Activated naive CD4-positive, alpha-beta T cell treated with anti-CD3 and anti-CD28 coated beads, Interleukin-2, amount 50 U/mL, for 72 hours (primary cell): ENCODE data around the gene DGCR6L. TPM values are rescaled to one million over a fixed set of nuclear protein-coding genes. Genes with fewer than 3 reads are reported as not detected.
A peak's percentile ranks its signal among the peaks of the same experiment; 100 is the strongest.
"Not testable (repeated sequence)": the region's sequence is repeated elsewhere in the genome, so short reads cannot be mapped to it uniquely, and the experiment has no call there.

Source experiments
- ATAC-seq, 2 donors: fragments of 150-1000 bp; cut with Tn5 transposase; 2 replicates each; pipeline ENCODE4 v1.10.0; 2021; ENCODE audit warnings: mild to moderate bottlenecking in 2 of 2, moderate library complexity in 2 of 2
- DNase-seq, 2 donors: peaks; one replicate each; pipeline ENCODE4 v3.0.0; 2021 to 2022; ENCODE audit warnings: low spot score in 2 of 2
- H3K27ac Mint-ChIP-seq, 2 donors: one replicate each; pipeline ENCODE4 v1.8.0; 2022; ENCODE audit warnings: mild to moderate bottlenecking in 2 of 2, mixed read lengths in 2 of 2
- H3K36me3 Mint-ChIP-seq, 2 donors: one replicate each; pipeline ENCODE4 v1.8.0; 2022; ENCODE audit warnings: mixed read lengths in 2 of 2
- H3K9me3 Mint-ChIP-seq, 2 donors: one replicate each; pipeline ENCODE4 v1.8.0; 2022; ENCODE audit warnings: mixed read lengths in 2 of 2
- total RNA-seq, 2 donors: library from RNA; stranded (reverse); gene quantifications; one replicate each; pipeline ENCODE4 v1.2.3, GENCODE V29; 2022

The DGCR6L gene
- total RNA-seq, 2 donors from 2014 or later, result 8.6 to 29.6 TPM

DNA sequence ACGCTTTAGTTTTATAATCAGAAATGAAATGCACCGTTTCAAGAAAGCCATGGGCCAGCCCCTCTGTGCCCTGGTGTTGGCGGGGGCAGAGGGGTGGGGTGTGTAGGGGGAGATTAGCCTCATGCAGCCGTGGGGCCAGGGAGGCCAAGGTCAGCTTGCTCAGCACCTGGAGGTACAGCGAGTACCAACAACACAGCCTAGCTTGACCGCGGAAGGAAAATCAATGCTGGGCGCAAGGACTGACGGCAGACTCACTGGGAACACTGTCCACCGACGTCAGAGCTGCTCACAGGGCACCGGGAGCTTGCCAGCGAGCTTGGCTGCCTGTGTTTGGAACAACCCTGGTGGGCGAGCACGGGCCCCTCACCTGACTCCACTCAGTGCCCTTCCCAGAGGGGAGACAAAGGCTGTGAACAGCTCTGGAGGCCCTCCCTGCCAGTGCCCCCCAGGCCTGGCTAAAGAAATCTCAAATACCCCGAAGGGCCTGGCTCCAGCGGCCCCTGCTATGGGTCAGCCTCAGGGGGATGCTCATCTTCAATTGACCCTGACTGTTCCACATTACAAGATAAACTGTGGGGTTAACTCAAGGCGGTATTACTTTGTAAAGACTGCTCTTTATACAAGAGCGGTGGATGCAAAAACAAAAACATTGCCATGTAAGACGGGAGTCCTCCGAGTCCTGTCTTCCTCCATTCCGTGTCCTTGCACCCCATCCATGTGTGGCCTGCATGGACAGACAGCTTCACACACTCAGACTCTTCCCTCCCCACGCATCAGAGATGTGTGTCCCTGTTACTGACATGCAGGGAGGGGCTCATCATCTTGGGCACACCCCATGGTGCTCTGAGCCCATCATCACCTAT is 30.4 kb downstream of the DGCR6L start:
- not testable (repeated sequence) for H3K36me3 Mint-ChIP-seq, H3K27ac Mint-ChIP-seq

DNA sequence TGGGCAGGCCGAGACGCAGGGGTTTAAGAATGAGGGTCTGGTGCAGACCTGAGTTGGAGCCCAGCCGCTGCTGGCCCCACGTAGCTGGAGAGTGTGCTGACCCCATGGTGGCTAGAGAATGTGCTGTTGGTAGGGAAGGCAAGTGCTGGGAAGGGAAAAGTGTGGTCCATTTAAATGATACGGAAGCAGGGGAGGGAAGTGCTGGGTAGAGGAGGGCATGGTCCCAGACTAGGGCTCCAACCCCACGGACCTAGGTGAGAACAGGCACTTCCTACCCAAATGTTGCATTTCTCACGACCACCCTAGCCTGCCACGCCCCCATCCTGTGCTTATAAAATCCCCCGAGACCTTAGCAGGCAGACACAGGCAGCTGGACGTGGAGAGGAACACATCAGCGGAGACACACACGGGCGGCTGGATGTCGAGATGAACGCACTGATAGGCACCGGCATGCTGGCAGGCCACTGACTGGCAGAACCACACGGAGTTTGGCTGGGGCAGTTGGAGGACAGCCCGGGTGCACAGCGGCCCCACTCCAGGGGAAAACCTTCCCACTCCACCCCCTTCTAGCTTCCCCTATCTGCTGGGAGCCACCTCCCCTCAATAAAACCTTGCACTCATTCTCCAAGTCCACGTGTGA is 33.0 kb downstream of the DGCR6L start:
- DNase-seq, H3K36me3 Mint-ChIP-seq, H3K27ac Mint-ChIP-seq, H3K9me3 Mint-ChIP-seq, ATAC-seq: not testable (repeated sequence)

More for the DNA sequence above, 30.4 kb downstream of the DGCR6L start:
- not testable (repeated sequence) for H3K9me3 Mint-ChIP-seq, DNase-seq, ATAC-seq

- not testable (repeated sequence) for H3K27ac Mint-ChIP-seq, DNase-seq, H3K36me3 Mint-ChIP-seq, H3K9me3 Mint-ChIP-seq
- peak; percentile 6 to 19 for ATAC-seq
Observed at GRCh38 chr22:20286312-20286660, 33.6 kb downstream of the DGCR6L start.

GRCh38 chr22:20285473-20286311 is 34.2 kb downstream of the DGCR6L start:
- not testable (repeated sequence) for H3K9me3 Mint-ChIP-seq, H3K27ac Mint-ChIP-seq, H3K36me3 Mint-ChIP-seq
- ATAC-seq (peak; percentile 86), DNase-seq (peak; percentile 41 to 70)

DNA sequence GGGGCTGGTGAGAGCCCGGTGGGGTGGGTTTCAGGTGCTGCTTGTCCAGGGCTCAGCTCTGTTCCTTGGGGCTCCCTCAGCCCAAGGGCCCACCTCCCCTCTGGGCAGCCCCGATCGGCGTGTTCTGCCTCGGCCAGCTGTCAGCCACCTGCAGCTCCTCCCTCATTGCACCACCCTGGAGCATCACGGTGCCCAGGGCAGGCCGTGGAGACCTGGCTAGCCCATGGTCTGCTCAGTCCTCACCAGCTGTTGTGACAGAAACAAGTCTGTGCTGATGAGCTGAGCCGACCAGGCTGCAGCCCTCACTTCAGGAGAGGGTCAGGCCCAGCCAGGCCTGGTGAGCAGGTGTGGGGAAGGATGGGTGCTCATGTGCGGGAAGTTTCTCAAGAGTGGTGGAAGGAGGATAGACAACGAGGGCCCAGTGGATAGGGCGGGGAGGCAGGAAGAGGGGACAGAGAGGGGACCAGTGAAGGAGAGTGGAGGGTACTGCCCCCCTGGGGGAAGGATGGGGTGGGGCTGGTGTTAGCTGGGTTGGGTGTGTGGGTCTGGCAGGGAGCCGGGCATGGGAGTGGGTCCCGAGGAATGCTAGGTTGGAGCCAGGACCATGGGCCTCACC is 35.3 kb downstream of the DGCR6L start:
- DNase-seq (no peak), ATAC-seq (no peak)
- H3K36me3 Mint-ChIP-seq, result no peaks in the 10 kb centered on the region
- no peaks in the 10 kb centered on the region for H3K9me3 Mint-ChIP-seq
- H3K27ac Mint-ChIP-seq, result peak overlapping the region in 1 of 2 donors; percentile 3

GRCh38 chr22:20283674-20284066 is 36.2 kb downstream of the DGCR6L start:
- no peak for ATAC-seq
- Mint-ChIP-seq H3K9me3 (no peaks in the 10 kb centered on the region), H3K36me3 (no peaks in the 10 kb centered on the region), H3K27ac (no peak overlapping the region)
- DNase-seq, result no peak

- Mint-ChIP-seq H3K36me3 (no peaks in the 10 kb centered on the region), H3K9me3 (no peaks in the 10 kb centered on the region), H3K27ac (no peak overlapping the region)
- ATAC-seq, result no peak
- no peak for DNase-seq
Observed at GRCh38 chr22:20282901-20283673, 36.8 kb downstream of the DGCR6L start.

DNA sequence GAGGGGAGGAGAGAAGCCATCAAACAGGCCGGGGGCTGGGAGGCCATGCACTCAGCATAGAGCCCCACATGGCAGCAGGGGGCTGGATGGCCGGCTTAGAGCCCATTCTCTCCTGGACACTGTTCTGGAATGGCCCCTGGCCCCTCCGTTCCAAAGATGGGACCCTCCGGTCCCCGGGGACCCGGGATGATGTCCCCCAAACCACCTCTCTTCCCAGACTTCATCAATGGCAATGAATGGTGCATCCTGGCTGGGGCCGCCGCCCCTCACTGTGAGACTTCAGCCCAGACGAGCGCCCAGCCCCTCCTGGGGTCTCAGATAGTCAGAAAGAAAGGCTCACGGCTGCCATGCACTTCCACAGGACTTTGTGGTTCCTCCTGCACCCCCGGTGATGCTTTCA is 38.0 kb downstream of the DGCR6L start:
- DNase-seq, result no peak
- Mint-ChIP-seq H3K36me3 (no peaks in the 10 kb centered on the region), H3K27ac (no peak overlapping the region), H3K9me3 (no peaks in the 10 kb centered on the region)
- ATAC-seq, result no peak

DNA sequence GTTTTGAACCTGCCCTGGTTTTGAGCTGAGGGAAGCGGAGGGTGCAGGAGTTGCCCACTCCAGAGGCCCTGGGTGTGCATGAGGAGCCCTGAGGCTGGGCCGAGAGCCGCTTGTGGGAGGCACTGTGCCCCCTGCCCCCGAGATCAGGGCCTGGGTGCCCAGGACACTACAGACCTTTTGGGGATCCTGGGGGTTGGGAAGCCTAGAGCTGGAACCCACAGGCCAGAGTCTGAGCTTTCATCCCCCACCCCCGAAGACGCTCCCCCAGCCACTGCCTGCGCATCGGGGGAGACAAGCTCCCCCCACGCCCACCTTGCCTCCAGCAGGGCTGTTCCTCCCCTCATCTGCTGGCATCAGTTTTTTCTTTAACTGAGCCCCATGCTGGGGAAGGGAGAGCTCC is 38.4 kb downstream of the DGCR6L start:
- not testable (repeated sequence) for H3K9me3 Mint-ChIP-seq, ATAC-seq, H3K36me3 Mint-ChIP-seq, H3K27ac Mint-ChIP-seq, DNase-seq

- no peaks in the 10 kb centered on the region for H3K36me3 Mint-ChIP-seq
- no peak for DNase-seq
- H3K27ac Mint-ChIP-seq, result no peak overlapping the region
- H3K9me3 Mint-ChIP-seq, result no peaks in the 10 kb centered on the region
- ATAC-seq, result no peak
Observed at GRCh38 chr22:20280866-20281265, 39.0 kb downstream of the DGCR6L start.

GRCh38 chr22:20280163-20280562 is 39.7 kb downstream of the DGCR6L start:
- H3K36me3 Mint-ChIP-seq, H3K27ac Mint-ChIP-seq, ATAC-seq, DNase-seq, H3K9me3 Mint-ChIP-seq: not testable (repeated sequence)

DNA sequence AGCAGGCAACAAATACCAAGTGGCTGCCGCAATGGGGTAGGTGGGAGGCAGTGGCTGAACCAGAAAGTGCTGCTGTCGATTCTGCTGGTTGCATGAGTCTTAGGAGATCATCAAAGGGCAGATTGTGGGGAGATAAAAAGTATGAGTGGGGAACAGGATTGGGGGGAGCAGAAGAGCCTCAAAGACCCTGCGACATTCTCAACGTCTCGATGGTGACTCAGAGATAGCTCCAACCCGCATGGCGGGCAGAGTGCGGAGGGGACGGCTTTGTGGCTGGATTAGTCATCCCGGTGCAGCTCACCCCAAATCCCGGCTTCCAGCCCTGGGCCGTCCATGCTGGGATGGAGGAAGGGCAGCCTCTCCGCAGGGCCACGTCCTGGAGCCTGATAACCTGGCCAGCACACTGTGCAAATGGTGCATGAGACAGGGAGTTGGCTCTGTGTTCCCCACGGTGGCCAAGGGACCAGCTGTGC is 40.2 kb downstream of the DGCR6L start:
- H3K36me3 Mint-ChIP-seq, result no peaks in the 10 kb centered on the region
- H3K27ac Mint-ChIP-seq, result no peak overlapping the region
- ATAC-seq (peak in 1 of 2 donors; percentile 56), DNase-seq (no peak)
- no peaks in the 10 kb centered on the region for H3K9me3 Mint-ChIP-seq

GRCh38 chr22:20278726-20279490 is 41.0 kb downstream of the DGCR6L start:
- H3K36me3 Mint-ChIP-seq, ATAC-seq, H3K27ac Mint-ChIP-seq, DNase-seq, H3K9me3 Mint-ChIP-seq: not testable (repeated sequence)

DNA sequence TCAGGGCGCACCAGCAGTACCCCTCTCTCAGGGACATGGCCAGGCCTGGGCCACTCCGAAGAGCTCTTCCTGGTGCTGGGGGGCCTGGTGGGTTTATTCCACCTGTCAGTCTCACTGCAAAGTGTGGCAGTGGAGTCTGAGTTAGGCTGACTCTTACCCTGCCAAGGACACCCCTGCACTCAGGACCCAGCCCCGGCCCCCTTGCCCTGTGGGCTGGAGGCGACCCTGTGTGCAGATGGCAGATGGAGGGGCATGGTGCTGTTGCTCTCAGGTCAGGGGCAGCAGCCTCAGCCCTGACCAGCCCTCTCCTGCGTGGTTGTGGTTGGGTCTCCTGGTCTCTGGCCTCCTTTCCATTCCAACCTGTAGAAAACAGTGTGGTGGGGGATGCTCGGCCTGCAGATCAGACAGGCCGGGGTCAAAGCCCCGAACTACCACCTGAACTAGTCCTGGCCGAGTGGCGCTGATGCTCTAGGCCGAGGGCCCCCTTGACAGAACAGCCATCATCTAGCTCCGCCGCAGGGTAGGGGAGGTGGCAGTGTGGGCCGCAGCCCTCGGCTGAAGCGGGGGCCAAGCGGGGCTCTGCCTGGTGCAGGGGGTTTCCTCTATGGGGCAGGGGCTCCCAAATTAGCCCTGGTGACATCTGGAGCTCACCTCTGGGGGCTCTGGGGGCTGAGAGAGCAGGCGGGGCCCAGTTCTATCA is 41.8 kb downstream of the DGCR6L start:
- not testable (repeated sequence) for ATAC-seq, H3K9me3 Mint-ChIP-seq, DNase-seq, H3K27ac Mint-ChIP-seq, H3K36me3 Mint-ChIP-seq

DNA sequence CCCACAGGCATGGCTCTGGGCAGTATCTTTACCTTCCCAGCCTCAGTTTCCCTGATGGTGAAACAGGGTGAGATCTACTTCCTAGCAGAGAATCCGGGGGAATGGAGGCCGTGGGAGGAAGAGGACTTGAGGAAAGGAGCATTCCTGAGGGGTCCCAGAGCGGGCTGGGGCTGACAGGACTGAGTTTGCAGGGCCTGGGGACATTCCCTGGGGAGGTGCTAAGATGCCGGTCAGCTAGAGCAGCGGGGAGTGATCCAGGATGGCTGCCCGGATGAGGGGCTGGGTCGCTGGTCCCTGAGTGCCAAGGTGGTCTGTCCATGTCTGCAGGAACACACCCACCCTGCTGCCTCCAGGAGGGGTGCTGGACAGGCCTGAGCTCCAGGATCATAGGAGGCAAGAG is 43.4 kb downstream of the DGCR6L start:
- Mint-ChIP-seq H3K36me3 (no peaks in the 10 kb centered on the region), H3K27ac (peak overlapping the region in 1 of 2 donors; percentile 53), H3K9me3 (no peaks in the 10 kb centered on the region)
- DNase-seq (no peak), ATAC-seq (no peak)
